Fibroblast of lung (primary cell): ENCODE results near the gene KRTAP6-2. TPM values are rescaled to one million over a fixed set of nuclear protein-coding genes. Genes with fewer than 3 reads are reported as not detected.

Experiments used
- DNase-seq, 2 donors: peaks; one replicate each; pipeline versions ENCODE4 v3.0.0 to v3.0.0-alpha.2; 2010; ENCODE audit warnings: low read depth in 2 of 2
- H2AFZ ChIP-seq: 2 replicates; pipeline ENCODE4 v1.5.1; 2012; ENCODE audit warnings: low read length, control low read depth, inconsistent platforms
- H3K27ac ChIP-seq: 2 replicates; pipeline ENCODE4 v1.5.1; 2011; ENCODE audit warnings: low read length, control low read depth; ENCODE audit not compliant: insufficient read depth
- H3K27me3 ChIP-seq: 2 replicates; pipeline ENCODE4 v1.5.1; 2011; ENCODE audit warnings: mild to moderate bottlenecking, low read length; ENCODE audit not compliant: control insufficient read depth, insufficient read depth
- H3K36me3 ChIP-seq: 2 replicates; pipeline ENCODE4 v1.5.1; 2011; ENCODE audit warnings: low read length; ENCODE audit not compliant: control insufficient read depth, insufficient read depth
- H3K4me1 ChIP-seq: 2 replicates; pipeline ENCODE4 v1.5.1; 2011; ENCODE audit warnings: low read length; ENCODE audit not compliant: control insufficient read depth, insufficient read depth; ENCODE audit errors: extremely low read depth
- H3K4me2 ChIP-seq: 2 replicates; pipeline ENCODE4 v1.5.1; 2011; ENCODE audit warnings: low read length, control low read depth; ENCODE audit not compliant: insufficient read depth; ENCODE audit errors: extremely low read depth
- H3K4me3 ChIP-seq, 4 experiments: fragments of 200-600 bp in 1 of 4; sonication (generic) in 1 of 4; replicated peaks in 1 of 4; 2 replicates each; pipeline ENCODE4 v1.5.1; 2011 to 2016; ENCODE audit warnings: low read length in 4 of 4, low read depth in 3 of 4, mild to moderate bottlenecking in 3 of 4, control low read depth in 2 of 4, inconsistent platforms in 1 of 4, mixed read lengths in 1 of 4; ENCODE audit not compliant: insufficient read depth in 1 of 4; ENCODE audit errors: control extremely low read depth in 1 of 4
- H3K79me2 ChIP-seq: 2 replicates; pipeline ENCODE4 v1.5.1; 2012; ENCODE audit warnings: mild to moderate bottlenecking, low read length, inconsistent platforms; ENCODE audit not compliant: control insufficient read depth, insufficient read depth
- H3K9ac ChIP-seq: 2 replicates; pipeline ENCODE4 v1.5.1; 2011; ENCODE audit warnings: mild to moderate bottlenecking, low read length, control low read depth; ENCODE audit not compliant: insufficient read depth
- H3K9me3 ChIP-seq: 2 replicates; pipeline ENCODE4 v1.5.1; 2012; ENCODE audit warnings: low read depth, low read length; ENCODE audit not compliant: control insufficient read depth, insufficient read depth
- H4K20me1 ChIP-seq: 2 replicates; pipeline ENCODE4 v1.5.1; 2011; ENCODE audit warnings: low read length; ENCODE audit not compliant: control insufficient read depth, insufficient read depth; ENCODE audit errors: extremely low read depth
- CTCF ChIP-seq, 2 donors: IDR thresholded peaks in 1 of 2; conservative IDR thresholded peaks in 1 of 2; 1 replicate in 1 of 2; 2 replicates in 1 of 2; pipeline ENCODE4 v1.5.1; 2011 to 2012; ENCODE audit warnings: low read length in 2 of 2, control low read depth in 1 of 2, inconsistent platforms in 1 of 2, low read depth in 1 of 2, mild to moderate bottlenecking in 1 of 2
- EZH2 ChIP-seq: IDR thresholded peaks from 2 replicates; pipeline ENCODE4 v1.5.1; 2012; ENCODE audit warnings: low read length, control low read depth, mild to moderate bottlenecking; ENCODE audit errors: missing control alignments
- polyA plus RNA-seq, 2 donors: library from polyadenylated mRNA; depleted of rRNA in 1 of 2; stranded (reverse) in 1 of 2; unstranded in 1 of 2; fragments of >200 nt; gene quantifications; 2 replicates each; pipeline ENCODE4 v1.2.1, GENCODE V29; 2011 to 2012; ENCODE audit warnings: missing spikeins in 1 of 2
- total RNA-seq: library from RNA; depleted of rRNA; stranded (reverse); fragments of >200 nt; gene quantifications from 2 replicates; pipeline ENCODE4 v1.2.1, GENCODE V29; 2014

The KRTAP6-2 gene
- total and polyA plus RNA-seq, 2 donors (not counting 1 experiment from before 2014, with no cell fraction given): not detected

- no peak overlapping the region for H3K27ac ChIP-seq
Measured at GRCh38 chr21:30615199-30615598, 16.5 kb upstream of the KRTAP6-2 start.

DNA sequence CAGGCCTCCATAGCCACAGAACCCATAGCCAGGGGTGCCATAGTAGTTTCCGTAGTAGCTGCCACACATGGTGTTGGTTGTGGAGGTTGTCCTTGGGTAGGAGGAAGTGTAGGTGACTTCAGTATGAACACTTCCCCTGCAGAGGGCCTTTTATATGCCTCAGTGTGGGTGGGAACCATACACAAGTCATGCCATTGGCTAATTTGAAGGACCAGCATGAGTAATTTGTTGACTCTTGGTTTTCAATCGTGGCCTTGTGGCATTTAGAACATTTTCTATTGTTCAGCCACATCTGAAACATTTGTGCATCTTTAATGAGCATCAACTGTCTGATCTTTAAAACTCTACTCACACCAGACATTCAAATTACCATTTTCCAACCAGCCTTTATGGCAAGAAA, 15.1 kb upstream of the KRTAP6-2 start, which contains the start of gene KRTAP6-1:
Gene KRTAP6-1, minus strand, starts transcription at position 95 of the 400 bp plus-strand sequence. Its CDS starts 26 bp downstream, at position 69.
- Histone ChIP-seq H3K9me3 (no peaks in the 10 kb centered on the region), H3K36me3 (no peaks in the 10 kb centered on the region), H4K20me1 (no peaks in the 10 kb centered on the region), H3K9ac (no peak within 1 kb of the TSS), H3K79me2 (no peaks in the 10 kb centered on the region), H3K4me1 (no peaks in the 10 kb centered on the region), H2AFZ (no peak within 1 kb of the TSS), H3K4me3 (no peak within 1 kb of the TSS), H3K4me2 (no peak within 1 kb of the TSS), H3K27ac (no peak within 1 kb of the TSS), H3K27me3 (no peaks in the 10 kb centered on the region)
- TF ChIP-seq CTCF (conservative IDR thresholded peaks at IDR 0.05 in 1 of 2, IDR thresholded peaks at IDR 0.05 in 1 of 2; ENCODE audit: low read depth in 1 of 2, low read length in 2 of 2) (no peak), EZH2 (no peak)
- no peak for DNase-seq

More at GRCh38 chr21:30615199-30615598, 16.5 kb upstream of the KRTAP6-2 start:
- H3K4me3 ChIP-seq: no peak overlapping the region
- no peaks in the 10 kb centered on the region for H3K4me1 ChIP-seq
- no peak overlapping the region for H3K9ac ChIP-seq
- no peak overlapping the region for H2AFZ ChIP-seq
- H4K20me1 ChIP-seq: no peaks in the 10 kb centered on the region
- H3K9me3 ChIP-seq: no peaks in the 10 kb centered on the region
- no peak overlapping the region for H3K4me2 ChIP-seq
- DNase-seq: no peak
- no peaks in the 10 kb centered on the region for H3K27me3 ChIP-seq
- TF ChIP-seq EZH2: no peak
- no peak for TF ChIP-seq CTCF (conservative IDR thresholded peaks at IDR 0.05 in 1 of 2, IDR thresholded peaks at IDR 0.05 in 1 of 2; ENCODE audit: low read depth in 1 of 2, low read length in 2 of 2)
- H3K79me2 ChIP-seq: no peaks in the 10 kb centered on the region
- H3K36me3 ChIP-seq: no peaks in the 10 kb centered on the region

- DNase-seq: no peak
- Histone ChIP-seq H3K79me2 (no peaks in the 10 kb centered on the region), H3K4me2 (no peak overlapping the region), H3K36me3 (no peaks in the 10 kb centered on the region), H2AFZ (no peak overlapping the region), H3K27ac (no peak overlapping the region), H3K27me3 (no peaks in the 10 kb centered on the region), H4K20me1 (no peaks in the 10 kb centered on the region), H3K4me1 (no peaks in the 10 kb centered on the region), H3K9ac (no peak overlapping the region), H3K4me3 (no peak overlapping the region), H3K9me3 (no peaks in the 10 kb centered on the region)
- TF ChIP-seq EZH2 (no peak), CTCF (conservative IDR thresholded peaks at IDR 0.05 in 1 of 2, IDR thresholded peaks at IDR 0.05 in 1 of 2; ENCODE audit: low read depth in 1 of 2, low read length in 2 of 2) (no peak)
Measured at GRCh38 chr21:30612132-30612531, 13.4 kb upstream of the KRTAP6-2 start.
